Gastrocnemius medialis (tissue), 4 donors: ENCODE measurements around the gene DEGS2. TPM values are rescaled to one million over a fixed set of nuclear protein-coding genes. Genes with fewer than 3 reads are reported as not detected.

ENCODE experiments used
- ATAC-seq, 2 donors: fragments of 150-250 bp; one replicate each; pipeline ENCODE4 v1.9.1; 2016
- DNase-seq, 2 donors: peaks; one replicate each; pipeline ENCODE4 v3.0.0-alpha.2; 2019
- H3K27ac ChIP-seq, 4 donors: fragments of 200-600 bp; sonication (generic); 1 replicate in 1 of 4; 2 replicates in 3 of 4; pipeline ENCODE4 v1.5.1; 2016 to 2018; ENCODE audit warnings: mild to moderate bottlenecking in 2 of 4, moderate library complexity in 1 of 4
- H3K27me3 ChIP-seq, 3 donors: fragments of 200-600 bp; sonication (generic) in 2 of 3; 1 replicate in 1 of 3; 2 replicates in 2 of 3; pipeline versions ENCODE4 v1.5.1 to v1.6.0; 2016 to 2019; ENCODE audit warnings: mild to moderate bottlenecking in 1 of 3, moderate library complexity in 1 of 3
- H3K36me3 ChIP-seq, 2 donors: fragments of 200-600 bp; sonication (generic) in 1 of 2; one replicate each; pipeline ENCODE4 v1.5.1; 2017 to 2018
- H3K4me1 ChIP-seq, 2 donors: fragments of 200-600 bp; sonication (generic) in 1 of 2; one replicate each; pipeline ENCODE4 v1.5.1; 2016 to 2017; ENCODE audit warnings: mild to moderate bottlenecking in 2 of 2
- H3K4me3 ChIP-seq, 4 donors: fragments of 200-600 bp; sonication (generic) in 3 of 4; 1 replicate in 1 of 4; 2 replicates in 3 of 4; pipeline ENCODE4 v1.5.1; 2016 to 2019; ENCODE audit warnings: mild to moderate bottlenecking in 2 of 4
- H3K9me3 ChIP-seq, 3 donors: fragments of 200-600 bp; sonication (generic) in 2 of 3; 1 replicate in 1 of 3; 2 replicates in 2 of 3; pipeline ENCODE4 v1.5.1; 2016 to 2019
- POLR2A ChIP-seq, 2 donors: fragments of 450-650 bp; IDR thresholded peaks; one replicate each; pipeline ENCODE4 v1.6.1; 2017; ENCODE audit warnings: antibody characterized with exemption in 2 of 2, mild to moderate bottlenecking in 2 of 2, moderate library complexity in 2 of 2
- in situ Hi-C, 4 donors: fragments of 200-750 bp; cut with MboI; loops; one replicate each; pipeline versions ENCODE4 v1.15.0 to v1.8.0; 2017; ENCODE audit warnings: low sequenced_read_pairs in 4 of 4
- intact Hi-C: fragments of 100-400 bp; cut with DNase I; formaldehyde crosslinking; loops from one replicate; pipeline ENCODE4 v1.15.1; 2023; ENCODE audit warnings: low total_unique reads
- total RNA-seq, 4 donors: library from RNA; depleted of rRNA; stranded (reverse); fragments of >200 nt; gene quantifications; one replicate each; pipeline versions ENCODE4 v1.1.0 to v1.2.3, GENCODE V29; 2016
- TF ChIP-seq, protein P1 (sequence below), 5 experiments: fragments of 450-650 bp in 3 of 5; fragments of 200-600 bp in 2 of 5; sonication (generic) in 2 of 5; IDR thresholded peaks in 4 of 5; conservative IDR thresholded peaks in 1 of 5; 1 replicate in 4 of 5; 2 replicates in 1 of 5; pipeline ENCODE4 v1.5.1; 2016 to 2019; ENCODE audit warnings: antibody characterized with exemption in 5 of 5, mild to moderate bottlenecking in 3 of 5, moderate library complexity in 3 of 5

Gene DEGS2
- total RNA-seq, 4 donors from 2014 or later, result 0.22 to 0.75 (median 0.66) TPM; not detected in 1

DNA sequence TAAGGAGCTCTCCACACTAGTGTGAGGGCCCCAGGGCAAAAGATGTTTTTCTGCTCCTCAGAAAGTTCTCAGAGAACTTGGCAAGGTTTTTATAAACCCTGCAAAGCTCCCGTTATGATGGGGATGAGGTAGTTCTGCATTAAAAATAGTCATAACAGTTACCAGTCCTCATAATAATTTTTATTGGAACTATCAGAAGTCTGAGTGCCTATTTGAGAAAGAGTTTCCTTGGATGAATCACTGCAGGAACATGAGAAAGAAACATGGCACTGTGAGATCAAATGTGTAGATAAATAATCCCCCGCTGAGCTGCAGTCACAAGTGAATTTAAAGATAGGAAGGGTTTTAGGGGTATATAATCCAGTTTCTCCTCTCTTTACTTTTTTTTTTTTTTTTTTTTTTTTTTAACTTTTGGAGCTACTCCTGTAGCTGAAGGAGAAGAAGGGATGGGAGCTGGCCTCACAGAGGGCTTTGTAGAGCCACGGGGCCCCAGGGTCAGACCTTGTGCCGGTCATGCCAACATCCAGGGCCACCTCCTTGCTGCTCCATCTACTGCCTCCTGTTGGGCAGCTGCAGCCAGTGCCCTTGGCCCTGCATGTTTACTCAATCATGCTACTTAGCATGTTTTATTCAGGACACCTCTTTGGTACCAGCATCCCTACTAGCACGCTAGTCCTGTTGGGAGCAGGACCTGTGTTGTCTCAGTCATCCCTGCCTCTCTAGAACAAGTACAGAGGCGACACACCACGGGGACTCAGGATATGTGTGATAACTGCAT, 54.7 kb downstream of the DEGS2 start:
- DNase-seq (no peak), ATAC-seq (no peak)
- Histone ChIP-seq H3K27ac (peak overlapping the region in 1 of 4 donors; percentile 27), H3K4me3 (no peak overlapping the region), H3K27me3 (no peaks in the 10 kb centered on the region), H3K4me1 (peaks cover 9 to 40% of the 10 kb centered on the region in 2 donors), H3K9me3 (no peaks in the 10 kb centered on the region), H3K36me3 (no peaks in the 10 kb centered on the region)
- intact Hi-C loops, result loop anchor here (5.0 kb wide), 1 partner anchor 37 kb away; the partner anchor contains the start of gene EVL
- TF ChIP-seq POLR2A (IDR thresholded peaks at IDR 0.05), result no peak
- TF ChIP-seq, protein P1, sequence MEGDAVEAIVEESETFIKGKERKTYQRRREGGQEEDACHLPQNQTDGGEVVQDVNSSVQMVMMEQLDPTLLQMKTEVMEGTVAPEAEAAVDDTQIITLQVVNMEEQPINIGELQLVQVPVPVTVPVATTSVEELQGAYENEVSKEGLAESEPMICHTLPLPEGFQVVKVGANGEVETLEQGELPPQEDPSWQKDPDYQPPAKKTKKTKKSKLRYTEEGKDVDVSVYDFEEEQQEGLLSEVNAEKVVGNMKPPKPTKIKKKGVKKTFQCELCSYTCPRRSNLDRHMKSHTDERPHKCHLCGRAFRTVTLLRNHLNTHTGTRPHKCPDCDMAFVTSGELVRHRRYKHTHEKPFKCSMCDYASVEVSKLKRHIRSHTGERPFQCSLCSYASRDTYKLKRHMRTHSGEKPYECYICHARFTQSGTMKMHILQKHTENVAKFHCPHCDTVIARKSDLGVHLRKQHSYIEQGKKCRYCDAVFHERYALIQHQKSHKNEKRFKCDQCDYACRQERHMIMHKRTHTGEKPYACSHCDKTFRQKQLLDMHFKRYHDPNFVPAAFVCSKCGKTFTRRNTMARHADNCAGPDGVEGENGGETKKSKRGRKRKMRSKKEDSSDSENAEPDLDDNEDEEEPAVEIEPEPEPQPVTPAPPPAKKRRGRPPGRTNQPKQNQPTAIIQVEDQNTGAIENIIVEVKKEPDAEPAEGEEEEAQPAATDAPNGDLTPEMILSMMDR (IDR thresholded peaks at IDR 0.05 in 4 of 5, conservative IDR thresholded peaks at IDR 0.05 in 1 of 5), result no peak
- in situ Hi-C loops, result loop anchor here in 3 of 4 donors (5.0 to 10.0 kb wide), 2 partner anchors 120 to 122 kb away; no protein-coding TSS in a partner anchor

DNA sequence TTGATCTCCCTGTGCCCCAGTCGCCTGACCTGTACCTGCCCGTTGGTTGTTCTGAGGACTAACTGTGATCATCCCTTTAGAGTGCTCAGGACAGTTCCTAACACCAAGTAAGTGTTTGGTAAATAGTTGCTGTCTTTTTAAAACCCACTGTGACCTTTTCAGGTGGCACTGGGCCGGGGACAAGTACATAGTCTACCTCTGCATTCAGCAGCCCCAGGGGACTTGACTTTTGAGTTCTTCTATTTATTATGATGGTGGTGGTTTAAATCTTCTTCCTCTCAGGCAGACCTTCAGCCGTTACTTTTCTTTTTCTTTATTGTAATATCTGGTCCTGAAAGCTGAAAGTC, 55.5 kb downstream of the DEGS2 start:
- Histone ChIP-seq H3K9me3 (no peaks in the 10 kb centered on the region), H3K36me3 (no peaks in the 10 kb centered on the region), H3K27ac (no peak overlapping the region), H3K4me1 (peaks cover 9 to 40% of the 10 kb centered on the region in 2 donors), H3K4me3 (no peak overlapping the region), H3K27me3 (no peaks in the 10 kb centered on the region)
- in situ Hi-C loops, result loop anchor here in 2 of 4 donors (5.0 to 10.0 kb wide), 2 partner anchors 119 to 122 kb away; no protein-coding TSS in a partner anchor
- ATAC-seq (no peak), DNase-seq (no peak)
- TF ChIP-seq, protein P1 (IDR thresholded peaks at IDR 0.05 in 4 of 5, conservative IDR thresholded peaks at IDR 0.05 in 1 of 5), result no peak
- TF ChIP-seq POLR2A (IDR thresholded peaks at IDR 0.05), result no peak
- intact Hi-C loops, result no loop called here

DNA sequence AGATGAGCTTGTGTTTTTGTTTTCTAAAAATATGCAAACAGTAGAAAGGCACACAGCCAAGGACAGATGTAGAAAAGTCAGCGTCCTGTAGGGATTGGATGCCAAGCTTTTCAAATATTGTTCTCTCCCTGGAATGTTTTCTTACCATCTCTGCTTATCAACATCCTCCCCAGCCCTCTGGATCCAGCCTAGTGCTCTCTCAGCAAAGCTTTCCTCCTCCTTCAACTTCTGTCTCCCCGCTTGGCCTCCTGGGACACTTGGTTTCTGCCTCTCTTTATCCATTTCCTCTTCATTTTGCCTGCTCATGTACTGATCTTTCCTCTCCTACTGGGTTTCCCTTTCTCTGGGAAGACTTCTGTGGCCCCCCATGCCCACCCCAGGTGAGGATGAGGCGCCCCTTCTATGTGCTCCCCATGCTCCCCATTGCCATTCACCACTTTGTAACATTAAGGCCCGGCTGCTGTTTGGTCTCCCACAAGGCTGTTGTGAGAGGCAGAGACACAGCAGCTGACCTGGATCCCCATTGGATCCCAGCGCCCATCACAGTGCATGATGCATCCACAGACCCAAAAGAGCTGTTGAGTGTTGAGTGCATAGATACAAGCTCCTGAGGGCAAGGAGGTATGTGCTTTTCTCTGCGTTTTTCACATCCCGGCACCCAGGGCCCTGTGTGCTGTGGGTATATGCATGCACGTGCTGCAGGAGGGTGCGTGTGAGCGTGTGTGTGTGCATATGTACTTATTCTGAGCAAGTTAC, 56.0 kb downstream of the DEGS2 start:
- Histone ChIP-seq H3K27ac (peak overlapping the region in 2 of 4 donors; percentile 22 to 47), H3K27me3 (no peaks in the 10 kb centered on the region), H3K9me3 (no peaks in the 10 kb centered on the region), H3K4me3 (no peak overlapping the region), H3K4me1 (peaks cover 9 to 36% of the 10 kb centered on the region in 2 donors), H3K36me3 (no peaks in the 10 kb centered on the region)
- no peak for DNase-seq
- in situ Hi-C loops (loop anchor here in 2 of 4 donors (5.0 to 10.0 kb wide), 2 partner anchors 119 to 121 kb away; no protein-coding TSS in a partner anchor), intact Hi-C loops (no loop called here)
- no peak for ATAC-seq
- TF ChIP-seq, protein P1 (IDR thresholded peaks at IDR 0.05 in 4 of 5, conservative IDR thresholded peaks at IDR 0.05 in 1 of 5), result no peak
- TF ChIP-seq POLR2A (IDR thresholded peaks at IDR 0.05), result no peak

DNA sequence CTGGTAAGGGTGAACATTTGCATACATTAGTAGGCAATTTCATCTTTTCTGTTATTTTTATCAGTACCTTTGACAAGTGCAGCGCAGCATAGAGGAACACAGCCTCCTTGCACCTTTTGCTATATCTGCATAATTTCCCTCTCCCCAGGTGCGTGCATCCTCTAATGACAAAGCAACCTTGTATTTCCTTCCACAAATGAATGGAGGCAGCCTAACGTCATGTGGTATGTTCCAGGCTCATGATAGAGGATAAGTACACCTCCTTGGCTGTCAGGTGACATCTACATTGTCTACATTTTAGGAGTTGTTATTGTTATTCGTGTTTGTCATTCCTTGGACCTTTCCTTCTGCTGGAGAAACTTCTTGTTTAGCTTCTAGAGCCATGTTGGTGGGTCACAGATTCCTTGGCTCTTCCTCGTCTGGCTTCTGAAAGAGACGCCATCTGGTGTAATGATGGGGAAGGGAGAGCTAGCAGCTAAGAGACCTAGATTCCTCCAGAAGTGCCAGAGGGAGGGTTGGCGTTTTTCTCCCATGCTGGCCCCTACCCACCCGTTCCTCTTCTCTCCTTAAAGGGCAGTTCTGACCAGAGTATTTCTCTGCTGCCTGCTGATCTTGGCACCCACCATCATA, 57.2 kb downstream of the DEGS2 start:
- H3K4me1 ChIP-seq, result peaks cover 9 to 30% of the 10 kb centered on the region in 2 donors

More for the DNA sequence above, 57.2 kb downstream of the DEGS2 start:
- Histone ChIP-seq H3K36me3 (no peaks in the 10 kb centered on the region), H3K27me3 (no peaks in the 10 kb centered on the region), H3K4me3 (no peak overlapping the region), H3K27ac (peak overlapping the region in 3 of 4 donors; percentile 17 to 47 (median 37)), H3K9me3 (no peaks in the 10 kb centered on the region)
- no peak for DNase-seq
- TF ChIP-seq, protein P1 (IDR thresholded peaks at IDR 0.05 in 4 of 5, conservative IDR thresholded peaks at IDR 0.05 in 1 of 5), result no peak
- no peak for TF ChIP-seq POLR2A (IDR thresholded peaks at IDR 0.05)
- in situ Hi-C loops (loop anchor here in 2 of 4 donors (5.0 to 10.0 kb wide), 2 partner anchors 117 to 120 kb away; no protein-coding TSS in a partner anchor), intact Hi-C loops (no loop called here)
- ATAC-seq, result no peak
